Hepatocyte (in vitro differentiated cells): ENCODE data around the gene C1orf50. TPM values are rescaled to one million over a fixed set of nuclear protein-coding genes. Genes with fewer than 3 reads are reported as not detected.
A peak's percentile ranks its signal among the peaks of the same experiment; 100 is the strongest.

Experiments
- DNase-seq: peaks from one replicate; pipeline ENCODE4 v3.0.0-alpha.2; 2016; ENCODE audit warnings: low spot score
- H2AFZ ChIP-seq: fragments of 200-600 bp; sonication (generic); 2 replicates; pipeline ENCODE4 v1.6.0; 2016; ENCODE audit warnings: antibody characterized with exemption, mild to moderate bottlenecking
- H3K27ac ChIP-seq: fragments of 200-600 bp; sonication (generic); 2 replicates; pipeline ENCODE4 v1.5.1; 2016; ENCODE audit warnings: mild to moderate bottlenecking
- H3K27me3 ChIP-seq: fragments of 200-600 bp; sonication (generic); 2 replicates; pipeline ENCODE4 v1.6.1; 2016
- H3K36me3 ChIP-seq: fragments of 200-600 bp; sonication (generic); replicated peaks from 2 replicates; pipeline ENCODE4 v1.5.1; 2016; ENCODE audit warnings: low read depth; ENCODE audit not compliant: insufficient read depth
- H3K4me1 ChIP-seq: fragments of 200-600 bp; sonication (generic); 2 replicates; pipeline ENCODE4 v1.5.1; 2016; ENCODE audit warnings: mild to moderate bottlenecking, moderate library complexity; ENCODE audit not compliant: insufficient read depth
- H3K4me2 ChIP-seq: fragments of 200-600 bp; sonication (generic); 2 replicates; pipeline ENCODE4 v1.6.0; 2016
- H3K4me3 ChIP-seq: fragments of 200-600 bp; sonication (generic); 2 replicates; pipeline ENCODE4 v1.5.1; 2016; ENCODE audit warnings: mild to moderate bottlenecking
- H3K79me2 ChIP-seq: fragments of 200-600 bp; sonication (generic); 2 replicates; pipeline ENCODE4 v1.6.0; 2017; ENCODE audit warnings: mild to moderate bottlenecking
- H3K9me2 ChIP-seq: fragments of 200-600 bp; sonication (generic); replicated peaks from 2 replicates; pipeline ENCODE4 v1.6.0; 2017; ENCODE audit warnings: mild to moderate bottlenecking; ENCODE audit not compliant: insufficient read depth
- H3K9me3 ChIP-seq: fragments of 200-600 bp; sonication (generic); 2 replicates; pipeline ENCODE4 v1.5.1; 2016; ENCODE audit warnings: low read depth, mild to moderate bottlenecking
- H4K20me1 ChIP-seq: fragments of 200-600 bp; sonication (generic); 2 replicates; pipeline ENCODE4 v1.6.0; 2016; ENCODE audit warnings: mild to moderate bottlenecking; ENCODE audit not compliant: insufficient read depth, poor library complexity, severe bottlenecking
- EZH2 ChIP-seq: fragments of 200-600 bp; sonication (generic); IDR thresholded peaks from 2 replicates; pipeline ENCODE4 v1.6.1; 2016; ENCODE audit warnings: antibody characterized with exemption, mild to moderate bottlenecking, borderline replicate concordance
- EZH2phosphoT487 ChIP-seq: fragments of 200-600 bp; sonication (generic); IDR thresholded peaks from one replicate; pipeline ENCODE4 v1.6.1; 2018; ENCODE audit warnings: antibody characterized with exemption, mild to moderate bottlenecking, low read depth, moderate library complexity; ENCODE audit not compliant: unreplicated experiment, severe bottlenecking
- WGBS: methylation state at CpG from one replicate; pipeline ENCODE4 v1.1.6; 2016; ENCODE audit warnings: low lambda C conversion rate; ENCODE audit errors: missing lambda C conversion rate; 5-methylcytosine and 5-hydroxymethylcytosine counted together
- polyA plus RNA-seq: library from polyadenylated mRNA; unstranded; fragments of >200 nt; fragmentation: Nextera tagmentation; extraction: Ambion mirVana; gene quantifications from 2 replicates; pipeline ENCODE4 v1.2.1, GENCODE V29; 2016
- total RNA-seq: library from RNA; depleted of rRNA; stranded (reverse); fragments of >200 nt; gene quantifications from 2 replicates; pipeline ENCODE4 v1.2.3, GENCODE V29; 2014
- TF ChIP-seq, protein P1 (sequence below): fragments of 200-600 bp; sonication (generic); IDR thresholded peaks from 2 replicates; pipeline ENCODE4 v1.5.1; 2016; ENCODE audit warnings: antibody characterized with exemption, mild to moderate bottlenecking; ENCODE audit not compliant: poor library complexity

Gene C1orf50
- total and polyA plus RNA-seq, 2 experiments from 2014 or later: 5.7 to 15.2 TPM

DNA sequence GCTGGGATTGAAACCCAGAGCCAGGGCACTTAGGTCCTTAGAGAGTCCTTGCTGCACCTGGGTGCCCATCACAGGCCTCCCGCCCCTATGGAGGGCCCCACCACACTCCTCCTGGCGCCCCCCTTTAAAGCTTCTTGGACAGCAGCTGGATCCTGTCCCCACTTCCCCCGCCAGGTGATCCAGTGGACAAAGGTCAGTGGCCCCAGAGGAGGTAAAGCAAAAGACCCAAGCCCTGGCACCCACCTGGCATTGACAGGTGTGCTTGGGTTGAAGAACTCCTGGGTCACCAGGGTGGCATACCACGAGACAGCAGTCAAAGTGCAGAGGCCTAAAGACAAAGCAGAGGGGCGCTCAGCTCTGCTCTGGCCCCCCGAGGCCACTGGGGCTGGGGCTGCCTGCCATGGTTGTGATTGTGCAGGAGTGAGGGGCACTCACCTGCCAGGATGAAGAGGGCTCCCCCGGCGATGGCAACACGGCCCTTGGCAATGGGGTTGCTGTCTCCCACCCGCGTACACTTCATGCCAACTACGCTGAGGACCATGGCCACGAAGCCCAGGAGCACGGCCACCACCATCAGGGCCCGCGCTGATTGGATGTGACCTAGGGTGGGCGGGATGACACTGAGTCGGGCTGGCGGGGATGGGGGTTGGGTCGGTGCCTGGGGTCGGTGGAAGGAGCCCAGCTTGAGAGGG lies 28.9 kb upstream of the C1orf50 start:
- H2AFZ ChIP-seq: no peak overlapping the region
- H3K27ac ChIP-seq: no peak overlapping the region
- H3K9me2 ChIP-seq: no peaks in the 10 kb centered on the region
- H3K4me1 ChIP-seq: peaks cover 25% of the 10 kb centered on the region
- TF ChIP-seq EZH2phosphoT487 (no peak), EZH2 (no peak)
- TF ChIP-seq, protein P1, sequence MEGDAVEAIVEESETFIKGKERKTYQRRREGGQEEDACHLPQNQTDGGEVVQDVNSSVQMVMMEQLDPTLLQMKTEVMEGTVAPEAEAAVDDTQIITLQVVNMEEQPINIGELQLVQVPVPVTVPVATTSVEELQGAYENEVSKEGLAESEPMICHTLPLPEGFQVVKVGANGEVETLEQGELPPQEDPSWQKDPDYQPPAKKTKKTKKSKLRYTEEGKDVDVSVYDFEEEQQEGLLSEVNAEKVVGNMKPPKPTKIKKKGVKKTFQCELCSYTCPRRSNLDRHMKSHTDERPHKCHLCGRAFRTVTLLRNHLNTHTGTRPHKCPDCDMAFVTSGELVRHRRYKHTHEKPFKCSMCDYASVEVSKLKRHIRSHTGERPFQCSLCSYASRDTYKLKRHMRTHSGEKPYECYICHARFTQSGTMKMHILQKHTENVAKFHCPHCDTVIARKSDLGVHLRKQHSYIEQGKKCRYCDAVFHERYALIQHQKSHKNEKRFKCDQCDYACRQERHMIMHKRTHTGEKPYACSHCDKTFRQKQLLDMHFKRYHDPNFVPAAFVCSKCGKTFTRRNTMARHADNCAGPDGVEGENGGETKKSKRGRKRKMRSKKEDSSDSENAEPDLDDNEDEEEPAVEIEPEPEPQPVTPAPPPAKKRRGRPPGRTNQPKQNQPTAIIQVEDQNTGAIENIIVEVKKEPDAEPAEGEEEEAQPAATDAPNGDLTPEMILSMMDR: no peak
- no peaks in the 10 kb centered on the region for H3K27me3 ChIP-seq
- WGBS: 93% methylated on average over 16 of the region's 21 CpGs
- H3K4me2 ChIP-seq: no peak overlapping the region
- no peaks in the 10 kb centered on the region for H3K9me3 ChIP-seq
- no peak overlapping the region for H3K4me3 ChIP-seq
- no peaks in the 10 kb centered on the region for H4K20me1 ChIP-seq
- H3K36me3 ChIP-seq: no peaks in the 10 kb centered on the region
- H3K79me2 ChIP-seq: no peaks in the 10 kb centered on the region
- no peak for DNase-seq

DNA sequence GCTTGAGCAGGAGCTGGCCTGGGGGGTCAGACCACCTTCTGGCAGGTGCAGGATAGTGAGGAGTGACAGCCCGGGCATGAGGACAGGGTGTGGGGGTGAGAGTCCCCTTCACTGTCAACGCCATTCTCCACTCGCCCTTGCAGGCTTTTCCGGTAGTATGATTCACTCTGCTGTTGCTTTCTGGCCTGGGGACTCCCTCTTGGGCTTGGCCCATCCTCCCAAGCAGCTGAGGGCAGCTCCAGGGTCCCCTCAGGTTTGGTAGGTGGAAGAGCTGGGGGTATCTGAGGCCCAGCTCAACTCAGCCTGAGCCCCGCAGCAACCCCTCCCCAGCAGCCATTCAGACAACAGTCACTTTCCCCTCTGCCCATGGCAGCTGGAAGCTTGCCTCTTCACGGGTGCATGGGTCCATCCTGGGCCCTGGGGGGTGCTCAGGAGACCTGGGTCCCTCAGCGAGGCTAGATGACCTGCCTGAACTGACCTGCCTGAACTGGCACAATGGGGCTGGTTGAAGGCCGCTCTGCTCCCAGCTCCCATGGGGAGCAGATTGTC lies 28.3 kb upstream of the C1orf50 start:
- H3K27ac ChIP-seq: no peak overlapping the region
- no peak overlapping the region for H3K4me3 ChIP-seq
- H3K9me2 ChIP-seq: no peaks in the 10 kb centered on the region
- H4K20me1 ChIP-seq: no peaks in the 10 kb centered on the region
- TF ChIP-seq EZH2 (no peak), EZH2phosphoT487 (no peak)
- TF ChIP-seq, protein P1: no peak
- peaks cover 30% of the 10 kb centered on the region for H3K4me1 ChIP-seq
- 93% methylated on average over 8 of the region's 8 CpGs for WGBS
- H2AFZ ChIP-seq: no peak overlapping the region
- H3K79me2 ChIP-seq: no peaks in the 10 kb centered on the region
- no peak overlapping the region for H3K4me2 ChIP-seq
- no peaks in the 10 kb centered on the region for H3K36me3 ChIP-seq
- DNase-seq: no peak
- no peaks in the 10 kb centered on the region for H3K27me3 ChIP-seq
- H3K9me3 ChIP-seq: no peaks in the 10 kb centered on the region

DNA sequence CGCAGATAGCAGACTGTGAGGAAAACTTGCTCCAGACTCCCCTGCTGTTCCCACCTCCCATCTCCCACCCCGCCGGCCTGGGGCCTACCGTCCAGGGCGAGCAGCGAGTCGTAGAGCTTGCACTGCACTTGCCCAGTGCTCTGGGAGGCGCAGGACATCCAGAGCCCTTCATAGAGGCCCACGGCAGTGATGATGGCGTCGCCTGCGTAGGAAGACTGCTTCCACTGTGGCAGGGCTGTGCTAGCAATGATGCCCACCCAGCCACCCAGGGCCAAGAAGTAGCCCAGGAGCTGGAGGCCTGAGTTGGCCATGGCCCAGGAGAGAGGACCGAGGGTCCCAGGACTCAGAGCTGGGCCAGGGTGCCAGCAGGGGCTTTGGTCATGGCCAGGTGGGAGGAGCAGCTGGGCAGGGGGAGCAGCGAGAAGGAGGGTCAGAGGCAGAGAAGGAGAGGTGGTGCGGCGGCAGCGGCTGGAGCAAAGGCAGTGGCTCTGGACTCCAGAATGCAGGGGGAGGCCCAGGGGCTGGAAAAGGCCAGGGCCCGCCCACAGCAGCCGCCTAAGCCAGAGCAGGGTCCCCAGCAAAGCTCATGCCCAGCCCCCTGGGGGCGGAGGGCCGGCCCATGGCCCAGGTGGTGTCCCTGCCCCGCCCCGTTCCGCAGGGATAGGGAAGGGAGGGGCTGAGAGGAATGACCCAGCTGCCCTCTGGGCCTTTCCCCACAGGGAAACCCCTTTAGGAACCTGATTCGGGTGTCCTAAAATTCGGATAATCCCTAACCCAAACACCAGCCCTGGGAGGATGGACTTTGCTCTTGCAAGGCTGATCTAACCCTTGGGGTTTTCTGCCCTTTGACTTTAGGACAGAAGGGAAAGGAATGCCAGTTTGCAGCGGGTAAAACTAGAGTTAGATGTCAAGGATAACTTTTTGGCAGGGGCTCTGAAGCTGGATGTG lies 27.0 kb upstream of the C1orf50 start, which contains the start of gene CLDN19:
Gene CLDN19 (minus strand): TSS at position 484 of the 948 bp plus-strand sequence. CDS start 173 bp downstream, at position 311.
- Histone ChIP-seq H3K4me1 (peaks cover 20% of the 10 kb centered on the region), H3K27ac (no peak within 1 kb of the TSS), H3K27me3 (no peaks in the 10 kb centered on the region), H3K4me3 (no peak within 1 kb of the TSS), H2AFZ (peak within 1 kb of the TSS; percentile 35), H3K36me3 (no peaks in the 10 kb centered on the region), H4K20me1 (no peaks in the 10 kb centered on the region), H3K79me2 (no peaks in the 10 kb centered on the region), H3K4me2 (peak within 1 kb of the TSS; percentile 71), H3K9me3 (no peaks in the 10 kb centered on the region), H3K9me2 (no peaks in the 10 kb centered on the region)
- peak; percentile 64 for DNase-seq
- WGBS: 66% methylated on average over 20 of the region's 27 CpGs
- TF ChIP-seq, protein P1: no peak
- TF ChIP-seq EZH2 (no peak), EZH2phosphoT487 (no peak)
